GM18868 (cell line): Measurements from ENCODE around the gene OVCA2.
"Not testable (repeated sequence)": the region's sequence is repeated elsewhere in the genome, so short reads cannot be mapped to it uniquely, and the experiment has no call there.

Experiments used
- ATAC-seq: cut with Tn5 transposase; IDR thresholded peaks from one replicate; pipeline ENCODE4 v1.9.1; 2021; ENCODE audit warnings: mild to moderate bottlenecking, moderate library complexity; ENCODE audit not compliant: unreplicated experiment

Gene OVCA2

DNA sequence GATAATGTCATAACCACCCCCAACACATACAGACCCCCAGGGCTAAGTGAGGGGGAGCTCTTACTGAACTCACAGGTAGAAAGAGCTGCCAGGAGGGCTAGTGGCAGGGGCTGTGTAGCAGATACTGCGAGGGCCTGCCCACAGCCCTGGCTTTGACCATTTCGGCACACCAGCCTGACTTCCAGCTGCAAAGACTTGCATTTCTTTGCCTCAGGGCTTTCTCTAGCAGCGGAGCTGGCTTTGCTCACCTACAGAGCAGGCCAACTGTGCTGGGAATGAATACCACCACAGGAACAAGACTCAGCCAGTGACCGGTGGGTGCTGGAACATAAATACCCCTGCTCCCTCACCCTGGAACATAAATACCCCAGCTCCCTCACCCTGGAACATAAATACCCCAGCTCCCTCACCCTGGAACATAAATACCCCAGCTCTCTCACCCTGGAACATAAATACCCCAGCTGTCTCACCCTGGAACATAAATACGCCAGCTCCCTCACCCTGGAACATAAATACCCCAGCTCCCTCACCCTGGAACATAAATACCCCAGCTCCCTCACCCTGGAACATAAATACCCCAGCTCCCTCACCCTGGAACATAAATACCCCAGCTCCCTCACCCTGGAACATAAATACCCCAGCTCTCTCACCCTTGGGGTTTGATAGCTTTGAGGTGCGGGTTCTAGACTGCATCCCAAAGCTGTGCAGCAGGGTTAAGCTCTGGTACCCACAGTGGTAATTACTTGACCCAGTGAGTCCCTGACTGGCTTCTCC, 28.4 kb upstream of the OVCA2 start:
- ATAC-seq, result not testable (repeated sequence)

DNA sequence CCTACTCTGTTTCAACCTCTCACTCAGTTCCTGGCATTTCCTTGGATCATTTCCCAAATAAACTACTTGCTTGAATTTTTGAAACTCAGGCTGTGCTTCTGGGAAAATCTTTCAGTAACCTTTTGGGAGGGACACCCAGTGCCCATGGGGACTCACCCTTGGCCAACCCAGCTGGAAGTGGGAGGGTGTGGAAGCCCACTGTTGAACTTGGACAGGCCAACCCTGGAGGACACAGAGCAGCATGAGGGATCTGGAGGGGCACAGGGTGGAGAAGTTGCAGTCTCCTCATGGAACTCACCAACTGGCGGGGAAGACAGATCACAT, 27.9 kb upstream of the OVCA2 start:
- ATAC-seq, result no peak

DNA sequence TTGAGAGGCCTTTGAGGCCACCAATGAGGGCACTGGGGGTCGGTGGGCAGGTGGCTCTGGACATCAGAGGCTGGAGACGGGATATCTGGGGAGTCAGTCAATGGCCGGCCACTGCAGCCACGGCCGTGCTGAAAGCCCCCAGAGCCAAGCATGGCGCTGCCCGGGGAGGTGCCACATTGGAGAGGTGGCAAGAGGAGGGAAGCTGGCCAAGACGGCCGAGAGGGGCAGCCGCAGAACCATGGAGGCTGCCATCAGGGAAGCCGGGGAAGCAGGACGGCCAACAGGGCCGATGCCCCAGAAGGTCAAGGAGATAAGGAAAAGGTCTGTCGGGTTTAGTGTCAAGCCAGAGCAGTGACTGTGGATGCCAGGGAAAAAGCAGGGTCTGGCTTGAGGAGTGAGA, 26.5 kb upstream of the OVCA2 start:
- no peak for ATAC-seq

DNA sequence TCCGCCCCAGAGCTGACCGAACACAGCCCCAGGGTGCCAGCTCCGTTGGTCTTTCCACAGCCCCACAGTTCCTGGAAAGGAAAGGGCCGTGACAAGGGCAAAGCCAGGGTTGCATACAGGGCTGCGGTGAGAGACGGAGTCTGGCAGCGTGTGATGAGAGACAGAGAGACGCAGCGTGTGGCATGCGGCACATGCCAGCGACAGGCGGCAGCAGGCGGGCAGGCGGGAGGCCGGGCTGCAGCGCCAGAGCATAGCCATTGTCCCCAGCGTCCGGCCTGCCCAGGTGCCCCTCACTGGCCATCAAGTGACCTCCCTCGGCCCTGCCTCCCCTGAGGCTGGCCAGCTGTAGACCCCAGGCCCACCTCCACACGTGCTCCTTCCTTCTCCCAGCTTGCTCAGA, 25.3 kb upstream of the OVCA2 start:
- ATAC-seq, result no peak

DNA sequence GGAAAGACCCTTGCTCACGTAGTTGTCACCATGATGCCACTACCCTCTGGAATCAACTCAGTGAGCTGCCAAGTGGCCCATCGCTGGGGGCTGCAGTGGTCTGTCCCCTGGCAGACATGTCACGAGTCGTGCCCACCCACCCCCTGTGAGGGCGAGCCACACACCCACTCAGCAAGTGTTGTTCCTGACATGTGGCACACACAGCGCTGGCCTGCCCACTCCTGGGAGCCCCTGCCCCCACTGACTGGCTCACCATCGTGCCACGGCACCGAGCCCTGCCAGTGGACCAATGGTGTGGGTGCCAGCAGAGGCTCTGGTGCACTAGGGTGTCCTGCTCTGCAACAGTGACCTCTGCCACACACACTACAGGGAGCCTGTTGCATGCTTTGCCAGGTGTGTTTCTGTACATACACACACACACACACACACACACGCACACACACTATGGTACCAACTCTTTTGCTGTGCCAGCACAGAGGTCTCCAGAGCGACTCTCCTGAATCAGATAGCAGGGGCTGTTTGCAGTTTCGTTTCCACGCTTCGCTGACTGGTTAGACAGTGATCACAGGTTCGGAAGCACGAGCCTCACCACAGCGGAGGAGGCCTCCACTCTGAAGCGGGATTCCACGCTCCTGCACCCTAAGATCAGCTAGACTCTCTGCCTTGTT, 24.4 kb upstream of the OVCA2 start:
- ATAC-seq, result no peak

DNA sequence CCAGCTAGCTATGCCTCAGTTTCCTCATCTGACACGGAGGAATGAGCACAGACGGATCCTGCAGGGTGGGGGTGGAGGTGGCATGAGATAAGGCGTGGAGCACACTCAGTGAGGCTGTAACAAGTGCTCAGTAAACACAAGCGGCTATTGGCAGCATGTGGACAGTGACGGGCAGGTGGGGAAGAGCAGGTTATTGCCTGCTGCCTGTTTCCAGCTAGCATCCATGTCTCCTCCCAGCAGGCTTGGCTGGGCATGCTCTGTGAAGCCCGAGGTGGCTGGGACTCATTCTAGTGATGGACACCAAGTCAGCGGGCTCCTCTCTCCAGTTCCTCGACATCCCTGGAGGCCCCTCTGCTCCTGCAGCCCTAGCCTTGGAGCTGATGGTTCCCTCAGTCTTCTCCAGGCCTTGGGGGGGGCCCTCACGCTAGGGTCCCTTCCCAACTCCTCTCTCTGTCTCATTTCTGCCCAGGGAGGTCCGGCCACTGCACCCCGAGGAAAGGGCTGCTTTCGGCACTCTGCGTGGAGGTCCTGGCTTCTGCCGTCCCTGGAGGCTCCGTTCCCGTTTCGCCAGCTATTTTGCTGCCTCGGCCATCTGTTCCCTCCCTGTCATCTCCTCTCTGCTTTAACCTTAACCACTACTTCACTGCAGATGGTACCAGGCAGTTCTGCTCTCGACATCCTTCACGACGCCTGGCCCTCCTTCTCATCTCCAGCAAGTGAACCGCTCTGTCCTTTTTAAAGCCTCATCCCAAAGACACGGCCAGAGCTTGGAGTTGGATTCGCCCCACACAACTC, 22.9 kb upstream of the OVCA2 start:
- no peak for ATAC-seq

DNA sequence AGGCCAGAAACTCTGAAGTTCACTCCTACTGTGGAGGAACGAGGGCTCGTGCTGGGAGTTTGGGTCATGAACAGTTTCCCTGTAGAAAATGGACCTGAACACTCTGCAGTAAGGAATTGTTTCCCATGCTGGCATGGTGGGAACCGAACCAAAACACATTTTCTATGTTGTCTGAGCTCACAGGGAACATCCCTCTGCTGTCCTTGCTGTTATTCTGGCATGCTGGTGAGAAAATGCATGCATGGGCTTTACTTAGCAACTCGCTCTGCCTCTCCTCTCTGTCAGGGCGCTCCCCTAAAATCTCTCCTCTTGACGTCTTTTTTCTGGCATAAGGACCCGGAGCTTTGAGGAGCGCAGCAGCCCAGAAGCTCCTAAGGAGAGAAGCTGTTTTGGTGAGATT, 22.1 kb upstream of the OVCA2 start:
- no peak for ATAC-seq

DNA sequence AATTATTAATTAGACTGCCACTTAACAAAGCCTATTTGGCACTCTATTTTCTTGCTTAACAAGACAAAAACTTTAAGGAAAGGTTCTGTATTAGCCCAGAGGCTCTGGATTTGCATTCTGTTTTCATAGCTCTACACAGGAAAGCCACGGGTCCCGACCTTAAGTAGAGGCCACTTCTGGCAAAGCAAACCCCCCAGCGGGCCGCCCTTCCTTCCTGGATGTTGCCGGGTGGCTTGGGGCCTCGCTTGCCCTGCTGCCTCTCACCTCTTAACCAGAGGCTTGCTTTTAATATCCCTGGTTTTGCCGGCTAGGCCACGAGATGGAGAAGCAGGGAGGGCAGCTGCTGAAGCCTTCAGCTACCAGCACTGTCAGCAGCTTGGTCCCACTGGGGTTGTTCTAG, 21.1 kb upstream of the OVCA2 start:
- ATAC-seq, result no peak

DNA sequence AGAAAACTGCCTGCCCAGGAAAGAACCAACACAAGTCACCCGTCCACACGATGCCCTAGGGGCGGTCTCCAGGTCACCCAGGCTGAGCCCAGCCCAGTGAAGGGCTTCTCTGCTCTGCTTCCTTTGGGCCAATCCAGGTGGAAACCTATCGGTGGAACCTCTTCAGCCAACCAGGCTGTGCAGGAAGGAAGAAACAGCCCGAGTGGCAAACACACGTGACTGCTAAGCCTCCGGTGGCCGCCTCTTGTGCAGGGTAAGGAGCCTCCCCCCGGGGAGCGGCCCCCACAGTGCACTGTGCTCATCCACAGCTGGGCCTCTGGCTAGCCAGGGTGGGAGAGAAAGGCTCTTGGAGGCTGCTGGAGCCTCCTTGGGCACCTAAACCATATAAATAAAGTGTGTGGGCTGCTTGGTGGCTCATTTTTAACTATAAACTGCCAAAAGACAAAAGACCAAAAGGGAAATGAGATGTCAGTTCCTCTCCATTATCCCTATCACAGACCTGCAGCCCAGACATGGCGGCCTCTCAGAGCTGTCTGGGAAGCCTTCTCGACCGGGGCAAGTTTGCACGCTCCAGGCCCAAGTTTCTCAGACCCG, 19.1 kb upstream of the OVCA2 start:
- no peak for ATAC-seq

DNA sequence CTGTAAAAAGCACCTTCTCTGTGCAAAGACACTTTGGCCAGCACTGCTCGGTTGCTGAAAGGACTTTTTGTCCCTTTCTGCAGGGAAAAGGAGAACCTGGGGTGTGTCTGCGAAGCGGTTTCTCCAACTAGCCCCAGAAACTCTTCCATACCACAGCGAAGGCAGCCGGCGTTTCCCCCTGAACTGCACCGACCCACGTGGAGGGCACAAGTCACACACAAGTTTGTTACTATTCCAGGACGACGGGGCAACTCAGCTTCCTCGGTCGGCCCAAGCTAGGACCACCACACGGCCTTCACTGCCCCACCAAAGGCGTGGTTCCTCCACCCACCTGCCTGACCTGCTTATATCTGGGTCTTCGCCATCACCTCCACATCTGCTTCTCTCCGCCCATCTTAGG, 18.6 kb upstream of the OVCA2 start:
- ATAC-seq, result no peak

DNA sequence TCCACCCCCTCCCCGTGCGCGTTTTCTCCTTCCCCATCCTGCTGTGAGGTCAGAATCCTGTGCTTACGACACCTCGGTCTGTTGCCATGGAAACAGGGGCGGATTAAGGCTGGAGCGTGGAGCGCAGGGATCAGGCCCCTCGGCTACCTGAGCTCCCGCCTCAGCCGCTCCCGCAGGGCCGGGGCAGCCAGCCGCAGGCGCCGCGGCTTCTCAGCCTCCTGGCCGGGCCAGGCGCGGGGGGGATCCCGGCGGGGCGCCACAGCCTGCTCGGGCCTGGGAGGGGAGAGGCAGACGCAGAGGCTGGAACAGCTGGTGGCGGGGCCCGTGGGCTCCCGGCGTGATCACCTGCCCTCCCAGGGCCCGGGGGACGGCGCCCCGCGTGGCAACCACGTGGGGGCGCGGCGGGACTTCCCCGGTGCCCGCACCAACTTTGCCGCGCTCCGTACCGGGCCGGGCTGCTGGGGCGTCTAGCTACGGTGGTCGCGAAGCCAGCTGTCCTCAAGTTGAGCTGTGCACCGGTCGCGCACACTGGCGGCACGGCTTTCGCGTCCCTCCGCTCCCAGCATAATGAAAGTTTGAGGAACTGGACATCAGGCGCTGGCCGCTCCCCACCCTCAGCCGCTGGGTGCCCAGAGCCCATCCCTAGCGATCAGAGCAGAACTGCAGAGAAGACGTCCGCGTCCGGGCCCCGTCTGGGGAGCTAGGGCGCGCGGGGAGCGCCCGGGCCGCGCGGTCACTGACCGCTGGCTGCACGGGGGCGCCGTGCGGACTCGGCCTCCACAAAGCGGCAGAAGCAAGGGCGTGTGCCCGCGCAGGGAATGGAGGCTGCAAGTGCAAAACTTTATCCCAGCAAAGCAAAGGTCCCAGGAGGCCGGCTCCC, 17.9 kb upstream of the OVCA2 start:
- no peak for ATAC-seq

DNA sequence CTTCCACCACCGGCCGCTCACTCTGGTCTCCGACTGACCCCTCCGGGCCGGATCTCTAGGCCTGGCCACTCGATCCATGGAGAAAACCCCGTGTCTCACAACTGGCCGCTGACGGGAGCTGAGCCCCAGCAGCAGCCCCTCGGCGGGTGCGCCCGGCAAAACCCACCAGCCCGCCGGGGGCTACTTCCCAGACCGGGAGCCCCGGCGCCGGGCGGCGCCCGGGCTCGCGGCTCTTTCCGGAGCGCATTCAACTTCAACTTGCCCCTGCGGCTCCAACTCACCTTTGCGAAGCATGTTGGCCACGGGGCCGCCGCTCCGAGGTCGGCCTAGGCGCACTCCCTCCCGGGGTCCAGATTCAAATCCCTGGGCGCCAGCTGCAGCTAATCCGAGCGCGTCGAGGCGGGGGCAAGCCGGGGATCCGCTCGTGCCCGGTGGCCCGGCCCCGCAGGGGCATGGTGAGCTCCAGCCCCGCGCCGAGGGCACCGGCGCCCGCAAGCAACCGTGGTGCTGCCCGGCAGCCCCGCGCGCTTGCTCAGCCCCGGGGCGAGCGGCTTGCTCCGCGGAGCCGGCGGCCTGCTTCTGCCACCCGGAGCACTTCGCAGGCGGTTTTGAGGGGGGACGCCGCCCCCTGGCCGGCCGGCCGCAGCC, 17.1 kb upstream of the OVCA2 start:
- no peak for ATAC-seq

DNA sequence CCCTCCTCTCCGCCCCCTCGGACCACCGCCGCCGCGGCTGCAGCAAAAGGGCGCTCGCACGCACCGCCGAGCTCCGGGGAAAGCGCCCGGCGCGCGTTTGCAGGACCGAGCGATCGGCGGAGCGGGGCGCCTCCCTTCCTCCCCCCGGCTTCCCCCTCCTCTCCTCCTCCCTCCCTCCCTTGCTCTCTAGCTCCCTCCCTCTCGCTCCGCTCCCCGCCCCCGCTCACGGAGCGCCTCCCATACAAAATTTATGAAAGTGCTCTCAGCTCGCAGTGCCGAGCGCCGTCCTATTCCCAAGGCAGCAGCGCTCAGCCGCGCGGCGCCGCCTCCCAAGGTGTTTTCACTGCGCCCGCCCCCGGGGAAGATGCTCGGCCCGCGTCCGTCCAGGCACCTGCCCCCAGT, 16.6 kb upstream of the OVCA2 start, which contains the start of gene RTN4RL1:
RTN4RL1 (minus strand) TSS at position 115 of the 402 bp plus-strand sequence. CDS start 469 bp downstream, outside the sequence.
- ATAC-seq, result no peak

DNA sequence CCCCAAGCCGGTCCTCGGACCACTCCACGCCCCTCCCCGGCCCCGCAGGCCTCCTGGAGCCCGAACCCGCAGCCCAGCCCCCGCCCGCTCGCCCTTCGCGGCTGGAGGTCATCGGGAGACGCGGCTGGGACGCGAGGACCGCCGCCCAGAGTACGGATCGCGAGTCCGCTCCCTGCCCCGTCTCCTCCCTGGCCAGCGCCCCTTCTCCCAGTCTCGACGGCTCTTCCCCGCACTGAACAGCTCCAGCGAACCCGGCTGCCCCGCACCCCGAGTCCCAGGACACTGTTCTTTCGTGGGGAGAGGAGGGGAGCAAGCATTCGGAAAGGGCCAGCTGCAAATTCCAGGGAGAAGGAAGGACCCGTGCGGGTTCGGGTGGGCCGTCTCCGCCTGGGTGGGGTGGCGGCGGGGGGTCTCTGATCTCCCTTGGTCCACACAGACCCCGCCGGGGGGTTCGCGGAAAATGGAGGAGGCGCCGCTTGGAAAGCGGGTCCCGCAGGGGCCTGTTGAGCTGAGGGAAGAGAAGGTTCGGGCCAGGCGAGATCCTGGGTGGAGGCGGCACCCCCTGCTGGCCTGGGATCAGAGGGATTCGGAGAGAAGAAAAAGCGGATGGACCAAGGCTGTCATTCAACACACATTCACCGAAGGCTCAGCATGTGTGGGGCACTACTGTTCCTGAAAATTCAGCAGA, 16.1 kb upstream of the OVCA2 start:
- ATAC-seq, result no peak

DNA sequence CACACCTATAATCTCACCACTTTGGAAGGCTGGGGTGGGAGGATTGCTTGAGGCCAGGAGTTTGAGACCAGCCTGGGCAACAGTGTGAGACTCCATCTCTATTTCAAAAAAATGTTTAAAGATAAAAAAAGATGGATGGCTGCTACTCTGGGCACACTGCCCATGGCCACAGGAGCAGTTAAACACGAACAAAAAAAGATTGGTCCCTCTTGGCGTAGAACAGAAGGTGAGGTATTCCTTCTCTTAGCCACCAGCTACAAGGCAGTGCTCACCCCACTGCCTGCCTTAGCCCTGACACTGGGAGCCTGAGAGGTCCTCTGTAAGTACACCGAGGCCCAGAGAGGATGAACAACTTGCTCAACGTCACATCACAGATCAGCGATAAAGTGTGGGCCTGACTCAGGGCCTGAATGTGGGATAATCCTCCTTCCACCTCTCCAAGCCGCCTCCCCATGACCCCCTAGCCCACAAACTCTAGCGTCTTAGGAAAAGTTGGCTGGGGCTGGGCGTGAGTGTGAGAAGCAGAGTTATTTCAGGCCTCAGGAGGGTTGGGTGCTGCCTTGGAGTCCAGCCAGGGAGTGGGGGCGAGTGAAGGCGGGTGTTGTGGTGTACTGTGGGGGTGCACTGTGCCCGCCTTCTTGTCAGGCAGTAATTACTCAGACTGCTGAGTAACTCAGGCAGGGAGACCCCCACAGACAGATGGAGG, 14.1 kb upstream of the OVCA2 start:
- no peak for ATAC-seq

DNA sequence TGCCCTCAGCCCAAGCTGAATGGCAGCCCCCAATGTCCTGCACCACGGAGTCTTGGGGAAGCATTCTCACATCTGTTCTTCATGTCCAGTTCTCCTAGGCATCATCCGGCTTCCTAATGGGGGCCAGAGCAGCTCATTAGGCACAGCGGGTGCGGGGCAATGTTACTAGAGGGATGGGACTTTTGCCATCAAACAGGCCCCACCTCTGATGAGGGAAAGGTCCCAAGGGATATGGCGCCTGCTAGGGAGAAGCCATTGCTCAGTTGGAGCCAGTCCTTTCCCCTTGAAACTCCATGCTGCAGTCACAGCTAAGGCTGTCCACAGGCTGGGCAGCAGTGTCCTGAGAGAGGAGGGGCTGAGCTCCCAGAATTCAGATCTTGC, 13.6 kb upstream of the OVCA2 start:
- no peak for ATAC-seq

DNA sequence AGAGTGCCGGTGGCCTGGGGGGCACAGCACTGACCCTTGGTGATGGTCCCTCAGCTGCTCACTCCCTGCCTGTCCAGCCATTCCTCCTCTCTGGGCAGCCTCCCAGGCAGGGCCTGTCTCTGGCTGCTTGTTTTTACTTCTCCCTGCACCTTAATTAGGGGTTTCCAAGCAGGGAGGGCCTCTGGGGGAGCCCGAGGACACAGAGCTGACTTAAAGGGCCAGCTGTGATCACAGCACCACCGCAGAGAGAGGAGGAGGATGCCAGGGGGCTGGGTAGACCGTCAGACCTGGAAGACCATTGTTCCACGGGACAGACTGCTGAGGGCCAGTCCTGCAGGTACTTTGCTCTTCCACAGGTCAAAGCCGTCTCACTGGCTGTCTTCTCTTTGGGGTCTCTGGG, 13.1 kb upstream of the OVCA2 start:
- no peak for ATAC-seq

DNA sequence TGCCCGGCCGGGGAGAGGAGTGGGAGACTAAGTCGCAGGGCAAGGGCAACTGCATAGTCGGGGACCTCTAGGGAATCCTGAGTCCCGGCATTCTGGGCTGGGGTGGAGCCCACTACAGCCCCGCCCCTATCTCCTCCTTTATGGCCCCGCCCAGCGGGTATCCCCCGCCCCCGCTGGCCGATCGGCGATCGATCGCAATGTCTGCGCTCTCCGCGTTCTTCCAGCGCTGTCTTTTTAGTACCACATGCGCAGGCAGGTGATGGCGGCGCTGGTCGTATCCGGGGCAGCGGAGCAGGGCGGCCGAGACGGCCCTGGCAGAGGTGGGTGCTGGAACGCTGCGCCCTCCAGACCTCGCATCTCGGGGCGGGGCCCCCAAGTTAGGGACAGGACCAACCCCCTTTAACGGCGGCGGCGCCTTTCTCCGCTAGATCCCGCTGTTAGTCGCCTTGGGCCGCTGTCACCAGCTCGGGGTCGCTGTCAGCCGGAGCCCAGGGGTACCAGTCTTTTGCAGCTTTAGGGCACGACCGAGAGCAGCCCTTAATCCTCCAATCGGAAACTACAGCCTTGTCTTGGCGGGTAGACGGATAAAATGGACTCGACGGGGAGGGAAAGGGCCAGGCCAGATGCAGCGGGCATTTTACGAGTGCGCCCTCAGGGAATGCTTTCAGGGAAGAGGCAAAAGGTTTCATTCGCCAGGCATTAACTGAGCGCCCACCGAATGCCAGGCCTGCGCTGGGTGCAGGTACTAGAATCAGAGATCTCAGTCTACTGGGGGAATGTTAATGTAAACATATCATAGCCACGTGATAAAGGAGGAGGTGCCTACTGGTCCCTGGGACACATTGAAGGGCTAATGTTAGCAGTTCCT, 11.7 kb upstream of the OVCA2 start, which contains the start of gene DPH1:
DPH1 (plus strand) TSS at position 243 of the 868 bp plus-strand sequence; CDS start at position 260, 17 bp downstream.
- peak; percentile 80 for ATAC-seq
